ENCODE data around the gene NDUFS8.

Gene NDUFS8

DNA sequence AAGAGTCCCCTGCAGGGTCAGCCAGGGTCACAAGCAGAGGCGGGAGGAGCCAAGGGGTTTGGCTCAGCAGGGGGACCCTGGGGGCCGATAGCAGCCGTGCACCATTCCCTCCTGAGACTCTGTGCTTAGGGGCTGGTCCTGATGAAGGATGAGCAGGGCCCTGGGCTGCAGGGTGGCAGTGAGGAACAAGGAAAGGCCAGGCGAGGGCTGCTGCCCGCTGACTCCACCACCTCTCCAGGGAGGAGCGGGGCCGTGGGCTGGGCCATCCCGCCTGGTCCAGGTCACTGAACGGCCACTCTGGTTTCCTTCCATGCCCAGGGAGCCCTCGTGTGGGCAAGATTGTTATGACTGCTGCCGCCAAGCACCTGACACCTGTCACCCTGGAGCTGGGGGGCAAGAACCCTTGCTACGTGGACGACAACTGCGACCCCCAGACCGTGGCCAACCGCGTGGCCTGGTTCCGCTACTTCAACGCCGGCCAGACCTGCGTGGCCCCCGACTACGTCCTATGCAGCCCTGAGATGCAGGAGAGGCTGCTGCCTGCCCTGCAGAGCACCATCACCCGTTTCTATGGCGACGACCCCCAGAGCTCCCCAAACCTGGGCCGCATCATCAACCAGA, 9.2 kb upstream of the NDUFS8 start:
- no peak for TF ChIP-seq POLR2AphosphoS5 (IDR thresholded peaks at IDR 0.05; ENCODE audit: low read depth, low read length)
- TF ChIP-seq POLR2A (IDR thresholded peaks at IDR 0.05; ENCODE audit: low read depth, low read length), result no peak
- no peak for TF ChIP-seq TAF1 (IDR thresholded peaks at IDR 0.05; ENCODE audit: borderline replicate concordance, low read depth, low read length)
- DNase-seq (ENCODE audit: insufficient read length), result no peak
- FAIRE-seq, result peak; percentile 87

DNA sequence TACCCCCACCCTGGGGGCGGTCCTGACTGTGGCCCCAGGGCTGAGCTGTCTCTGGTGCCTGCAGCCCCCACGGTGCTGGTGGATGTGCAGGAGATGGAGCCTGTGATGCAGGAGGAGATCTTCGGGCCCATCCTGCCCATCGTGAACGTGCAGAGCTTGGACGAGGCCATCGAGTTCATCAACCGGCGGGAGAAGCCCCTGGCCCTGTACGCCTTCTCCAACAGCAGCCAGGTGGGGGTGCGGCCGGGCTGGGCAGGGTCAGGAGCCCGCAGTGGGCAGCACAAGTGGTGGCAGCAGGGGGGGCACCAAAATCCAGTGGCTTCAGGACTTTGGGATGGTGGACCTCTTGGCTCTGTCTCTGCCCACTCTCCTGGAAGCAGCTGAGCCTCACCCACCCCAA, 8.0 kb upstream of the NDUFS8 start:
- no peak for FAIRE-seq

DNA sequence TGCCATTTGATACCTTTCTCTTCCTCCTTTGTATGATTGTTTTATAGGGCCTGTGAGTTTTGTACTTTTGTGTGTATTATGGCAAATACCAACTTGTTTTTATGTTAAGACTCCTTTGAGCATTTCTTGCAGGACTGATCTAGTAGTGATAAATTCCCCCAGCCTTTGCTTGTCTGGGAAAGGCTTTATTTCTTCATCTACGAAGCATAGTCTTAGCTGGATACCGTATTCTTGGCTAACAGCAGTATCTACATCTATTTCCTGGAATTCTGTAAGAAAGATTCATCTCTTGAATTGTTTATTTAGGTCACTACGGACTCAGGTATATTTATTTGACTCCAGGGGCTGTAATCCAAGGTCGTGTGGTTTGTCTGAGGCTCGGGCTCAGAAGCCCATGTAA, 6.0 kb upstream of the NDUFS8 start:
- no peak for TF ChIP-seq TAF1 (IDR thresholded peaks at IDR 0.05; ENCODE audit: borderline replicate concordance, low read depth, low read length)
- no peak for TF ChIP-seq POLR2A (IDR thresholded peaks at IDR 0.05; ENCODE audit: low read depth, low read length)
- TF ChIP-seq POLR2AphosphoS5 (IDR thresholded peaks at IDR 0.05; ENCODE audit: low read depth, low read length), result no peak
- FAIRE-seq (no peak), DNase-seq (ENCODE audit: insufficient read length) (no peak)

More for the DNA sequence above, 8.0 kb upstream of the NDUFS8 start:
- TF ChIP-seq POLR2AphosphoS5 (IDR thresholded peaks at IDR 0.05; ENCODE audit: low read depth, low read length), result no peak
- no peak for TF ChIP-seq TAF1 (IDR thresholded peaks at IDR 0.05; ENCODE audit: borderline replicate concordance, low read depth, low read length)
- no peak for TF ChIP-seq POLR2A (IDR thresholded peaks at IDR 0.05; ENCODE audit: low read depth, low read length)
- DNase-seq (ENCODE audit: insufficient read length), result no peak

DNA sequence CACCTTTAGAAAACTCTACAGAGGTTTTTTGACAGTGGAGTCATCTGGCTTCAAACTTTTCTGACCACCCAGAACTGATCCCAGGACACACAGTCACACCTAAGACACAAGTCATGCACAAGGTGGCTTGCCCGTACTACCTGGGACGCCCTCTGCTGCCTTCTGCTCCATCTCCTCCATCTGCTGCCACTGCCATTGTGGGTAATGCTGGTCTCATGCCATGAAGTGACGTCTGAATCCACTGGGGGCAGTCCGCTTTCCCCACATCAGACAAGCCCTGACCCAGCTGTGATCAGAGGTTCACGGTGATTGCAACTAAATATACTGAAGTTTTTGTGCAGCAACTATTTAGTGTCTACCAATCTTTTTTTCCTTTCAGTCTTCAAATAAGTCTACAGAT, 5.4 kb upstream of the NDUFS8 start:
- TF ChIP-seq TAF1 (IDR thresholded peaks at IDR 0.05; ENCODE audit: borderline replicate concordance, low read depth, low read length) (no peak), POLR2AphosphoS5 (IDR thresholded peaks at IDR 0.05; ENCODE audit: low read depth, low read length) (no peak), POLR2A (IDR thresholded peaks at IDR 0.05; ENCODE audit: low read depth, low read length) (no peak)
- FAIRE-seq (no peak), DNase-seq (ENCODE audit: insufficient read length) (no peak)

DNA sequence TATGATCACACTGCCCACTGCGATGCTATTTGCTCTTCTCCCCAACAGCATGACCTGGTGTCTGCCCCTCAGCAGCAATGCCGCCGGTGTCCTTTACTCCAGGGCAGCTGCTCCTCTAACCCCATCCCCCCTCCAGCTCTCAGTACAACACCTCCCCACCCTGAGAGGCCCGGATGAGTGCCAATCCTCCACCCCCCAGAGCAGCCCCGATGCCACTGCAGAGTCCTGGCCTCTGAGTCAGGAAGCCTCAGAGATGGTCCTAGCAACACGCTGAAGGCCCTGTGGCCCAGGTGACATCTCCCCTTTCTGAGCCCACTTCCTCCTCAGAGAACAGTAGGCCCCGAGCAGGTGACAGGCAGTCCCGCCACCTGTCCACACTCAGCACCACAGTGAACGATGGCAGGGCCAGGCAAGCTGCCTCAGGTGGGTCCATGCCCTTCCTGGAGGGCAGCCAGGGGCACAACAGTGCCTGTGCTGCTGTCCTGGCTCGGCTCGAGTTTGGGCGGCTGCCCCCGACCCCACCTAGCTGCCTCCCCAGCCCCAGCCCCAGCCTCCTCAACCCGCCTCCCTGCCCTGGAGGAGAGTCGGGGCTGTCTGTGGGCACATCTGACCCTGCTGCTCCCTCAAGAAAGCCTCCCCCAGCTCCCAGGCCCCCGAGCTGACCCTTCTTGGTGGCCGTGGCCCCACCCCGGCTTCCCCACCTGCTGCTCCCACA, 3.9 kb upstream of the NDUFS8 start:
- TF ChIP-seq TAF1 (IDR thresholded peaks at IDR 0.05; ENCODE audit: borderline replicate concordance, low read depth, low read length) (no peak), POLR2A (IDR thresholded peaks at IDR 0.05; ENCODE audit: low read depth, low read length) (no peak), POLR2AphosphoS5 (IDR thresholded peaks at IDR 0.05; ENCODE audit: low read depth, low read length) (no peak)
- no peak for FAIRE-seq
- no peak for DNase-seq (ENCODE audit: insufficient read length)

DNA sequence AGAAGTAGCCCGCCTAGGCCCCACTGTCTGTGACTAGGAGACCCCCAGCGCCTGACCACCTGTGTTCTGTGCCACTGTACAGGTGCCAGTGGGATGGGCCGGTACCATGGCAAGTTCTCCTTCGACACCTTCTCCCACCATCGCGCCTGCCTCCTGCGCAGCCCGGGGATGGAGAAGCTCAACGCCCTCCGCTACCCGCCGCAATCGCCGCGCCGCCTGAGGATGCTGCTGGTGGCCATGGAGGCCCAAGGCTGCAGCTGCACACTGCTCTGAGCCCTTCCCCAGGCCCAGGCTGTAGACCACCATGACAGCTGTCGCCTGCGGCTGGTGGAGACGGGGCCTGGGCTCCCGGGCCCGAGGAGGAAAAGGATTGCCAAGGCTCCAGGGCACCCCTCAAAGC, 2.8 kb upstream of the NDUFS8 start:
- no peak for FAIRE-seq
- no peak for DNase-seq (ENCODE audit: insufficient read length)
- TF ChIP-seq POLR2A (IDR thresholded peaks at IDR 0.05; ENCODE audit: low read depth, low read length) (no peak), POLR2AphosphoS5 (IDR thresholded peaks at IDR 0.05; ENCODE audit: low read depth, low read length) (no peak), TAF1 (IDR thresholded peaks at IDR 0.05; ENCODE audit: borderline replicate concordance, low read depth, low read length) (no peak)

DNA sequence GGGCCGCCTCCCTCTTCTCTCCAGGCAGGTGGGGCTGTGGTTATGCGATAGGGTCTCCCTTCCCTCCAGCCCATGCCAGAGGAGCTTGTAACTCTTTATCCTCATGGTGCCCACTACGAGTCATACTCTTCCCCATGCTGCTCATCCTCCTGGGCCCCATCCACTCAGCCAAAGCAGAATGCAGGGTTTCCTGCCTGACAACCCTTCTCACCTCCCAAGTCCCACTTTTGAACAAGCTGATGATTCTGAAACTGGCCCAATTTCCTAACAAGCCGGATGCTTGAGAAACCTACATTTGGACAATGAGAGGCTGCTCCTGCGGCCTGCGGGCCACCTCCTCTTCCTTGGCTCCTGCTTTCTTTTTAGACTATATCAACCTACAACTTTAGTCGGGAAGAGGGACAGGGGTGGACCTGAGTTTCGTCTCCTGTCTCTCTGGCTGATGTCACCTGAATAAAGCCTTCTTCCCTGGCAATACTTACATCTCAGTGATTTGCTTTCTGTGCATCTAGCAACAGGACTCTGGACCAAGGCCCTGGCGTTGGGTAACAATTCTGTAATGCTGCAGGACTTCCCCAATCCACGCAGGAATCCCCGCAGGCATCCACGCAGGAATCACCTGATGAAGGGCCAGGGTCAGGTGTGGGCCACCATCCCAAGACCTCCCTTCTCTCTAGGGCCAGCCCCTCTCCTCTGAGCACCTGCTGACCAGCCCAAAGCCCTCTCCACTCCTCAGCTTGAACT, 1.5 kb upstream of the NDUFS8 start:
- DNase-seq (ENCODE audit: insufficient read length) (no peak), FAIRE-seq (peak; percentile 61)
- TF ChIP-seq POLR2A (IDR thresholded peaks at IDR 0.05; ENCODE audit: low read depth, low read length) (no peak), TAF1 (IDR thresholded peaks at IDR 0.05; ENCODE audit: borderline replicate concordance, low read depth, low read length) (no peak), POLR2AphosphoS5 (IDR thresholded peaks at IDR 0.05; ENCODE audit: low read depth, low read length) (no peak)

DNA sequence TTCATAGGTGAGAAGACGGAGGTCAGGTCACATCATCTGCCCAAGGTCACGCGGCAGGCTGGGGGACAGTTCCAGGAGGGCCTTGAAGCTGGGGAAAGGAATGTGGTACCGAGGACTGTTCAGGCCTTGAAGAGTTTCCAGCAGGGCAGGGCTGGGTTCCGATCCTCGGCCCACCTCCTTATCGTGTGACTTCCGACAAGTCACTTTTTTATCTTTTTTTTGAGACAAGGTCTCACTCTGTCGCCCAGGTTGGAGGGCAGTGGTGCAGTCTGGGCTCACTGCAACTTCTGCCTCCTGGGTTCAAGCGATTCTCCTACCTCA, 623 bp downstream of the NDUFS8 start:
- no peak for DNase-seq (ENCODE audit: insufficient read length)
- FAIRE-seq, result no peak
- TF ChIP-seq POLR2A (IDR thresholded peaks at IDR 0.05; ENCODE audit: low read depth, low read length) (no peak), TAF1 (IDR thresholded peaks at IDR 0.05; ENCODE audit: borderline replicate concordance, low read depth, low read length) (no peak), POLR2AphosphoS5 (IDR thresholded peaks at IDR 0.05; ENCODE audit: low read depth, low read length) (no peak)

DNA sequence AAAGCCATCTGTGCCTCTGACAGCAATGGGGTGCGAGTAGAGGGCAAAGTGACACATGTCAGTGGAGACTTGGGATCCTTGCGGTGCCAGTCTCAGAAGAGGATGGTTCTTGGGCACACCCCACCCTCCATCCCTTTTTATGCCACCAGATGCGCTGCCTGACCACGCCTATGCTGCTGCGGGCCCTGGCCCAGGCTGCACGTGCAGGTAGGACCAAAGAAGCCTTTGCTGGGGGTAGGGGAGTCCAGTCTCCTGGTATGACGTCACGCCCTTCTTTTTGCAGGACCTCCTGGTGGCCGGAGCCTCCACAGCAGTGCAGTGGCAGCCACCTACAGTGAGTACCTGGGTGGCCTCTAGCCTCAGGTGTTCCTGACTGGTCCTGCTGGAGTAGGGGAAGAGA, 1.5 kb downstream of the NDUFS8 start:
- no peak for TF ChIP-seq POLR2A (IDR thresholded peaks at IDR 0.05; ENCODE audit: low read depth, low read length)
- TF ChIP-seq TAF1 (IDR thresholded peaks at IDR 0.05; ENCODE audit: borderline replicate concordance, low read depth, low read length), result no peak
- TF ChIP-seq POLR2AphosphoS5 (IDR thresholded peaks at IDR 0.05; ENCODE audit: low read depth, low read length), result no peak
- FAIRE-seq (no peak), DNase-seq (ENCODE audit: insufficient read length) (no peak)

DNA sequence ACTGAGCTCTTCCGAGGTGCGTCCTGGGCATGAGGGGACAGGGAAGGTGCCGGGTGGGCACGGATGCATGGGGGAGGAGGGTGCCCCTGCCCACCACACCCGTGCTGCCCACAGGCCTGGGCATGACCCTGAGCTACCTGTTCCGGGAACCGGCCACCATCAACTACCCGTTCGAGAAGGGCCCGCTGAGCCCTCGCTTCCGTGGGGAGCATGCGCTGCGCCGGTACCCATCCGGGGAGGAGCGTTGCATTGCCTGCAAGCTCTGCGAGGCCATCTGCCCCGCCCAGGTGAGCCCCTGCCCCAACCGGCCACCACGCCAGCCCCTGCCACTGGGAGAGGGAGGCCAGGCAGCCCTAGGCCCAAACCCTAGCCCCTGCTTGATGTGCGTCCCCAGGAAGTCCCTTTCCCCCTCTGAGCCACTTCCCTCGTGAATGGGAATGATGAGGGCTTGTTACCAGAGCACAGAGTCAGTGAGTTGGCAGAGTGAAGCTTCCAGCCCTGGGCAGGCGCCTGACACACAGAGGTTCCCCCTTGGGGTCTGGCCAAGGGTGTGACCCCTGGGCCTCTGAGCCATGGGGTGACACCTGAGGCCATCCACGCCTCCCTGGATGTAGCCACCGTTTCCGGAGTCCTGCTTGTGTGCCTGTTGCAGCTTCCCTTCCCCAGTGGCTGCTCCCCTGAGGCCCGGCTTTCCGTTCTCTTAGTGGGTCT, 2.7 kb downstream of the NDUFS8 start:
- FAIRE-seq (no peak), DNase-seq (ENCODE audit: insufficient read length) (no peak)
- TF ChIP-seq POLR2A (IDR thresholded peaks at IDR 0.05; ENCODE audit: low read depth, low read length), result no peak
- no peak for TF ChIP-seq TAF1 (IDR thresholded peaks at IDR 0.05; ENCODE audit: borderline replicate concordance, low read depth, low read length)
- no peak for TF ChIP-seq POLR2AphosphoS5 (IDR thresholded peaks at IDR 0.05; ENCODE audit: low read depth, low read length)

DNA sequence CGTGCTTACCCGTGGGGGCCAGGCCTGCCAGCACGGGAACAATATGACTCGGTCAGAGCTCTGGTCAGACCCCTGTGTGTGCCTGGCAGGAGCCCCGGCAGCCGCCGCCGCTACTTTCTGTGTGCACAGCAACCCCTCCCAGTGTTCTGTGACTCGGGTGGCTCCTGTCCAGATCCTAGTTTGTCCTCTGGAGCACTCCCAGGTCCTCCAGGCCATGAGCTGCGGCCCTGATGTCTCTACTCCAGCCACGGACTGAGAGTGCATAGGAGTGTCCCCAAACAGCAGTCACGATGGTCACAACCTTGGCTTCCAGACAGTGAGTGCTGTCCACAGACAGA, 3.2 kb downstream of the NDUFS8 start:
- no peak for TF ChIP-seq POLR2AphosphoS5 (IDR thresholded peaks at IDR 0.05; ENCODE audit: low read depth, low read length)
- DNase-seq (ENCODE audit: insufficient read length), result no peak
- no peak for FAIRE-seq
